Smooth muscle cell (in vitro differentiated cells): Measurements from ENCODE around the gene DENND6A. TPM values are rescaled to one million over a fixed set of nuclear protein-coding genes. Genes with fewer than 3 reads are reported as not detected.
A peak's percentile ranks its signal among the peaks of the same experiment; 100 is the strongest.

Experiments
- DNase-seq: peaks from one replicate; lab custom pipeline; 2025; ENCODE audit not compliant: unreplicated experiment; lab: John Stamatoyannopoulos, UW
- H2AFZ ChIP-seq: fragments of 200-600 bp; sonication (generic); 2 replicates; pipeline ENCODE4 v1.6.0; 2016; ENCODE audit warnings: antibody characterized with exemption, low read depth, mild to moderate bottlenecking
- H3F3A ChIP-seq: fragments of 200-600 bp; sonication (generic); 2 replicates; pipeline ENCODE4 v1.6.0; 2017; ENCODE audit warnings: antibody characterized with exemption, low read depth
- H3K27ac ChIP-seq: fragments of 200-600 bp; sonication (generic); 2 replicates; pipeline ENCODE4 v1.5.1; 2016; ENCODE audit warnings: low read depth, mild to moderate bottlenecking
- H3K27me3 ChIP-seq: fragments of 200-600 bp; sonication (generic); 2 replicates; pipeline ENCODE4 v1.6.1; 2016; ENCODE audit warnings: low read depth, mild to moderate bottlenecking
- H3K36me3 ChIP-seq: fragments of 200-600 bp; sonication (generic); 2 replicates; pipeline ENCODE4 v1.5.1; 2016; ENCODE audit warnings: low read depth
- H3K4me1 ChIP-seq: fragments of 200-600 bp; sonication (generic); 2 replicates; pipeline ENCODE4 v1.5.1; 2016; ENCODE audit warnings: low read depth
- H3K4me2 ChIP-seq: fragments of 200-600 bp; sonication (generic); 2 replicates; pipeline ENCODE4 v1.6.0; 2016; ENCODE audit warnings: mild to moderate bottlenecking
- H3K4me3 ChIP-seq: fragments of 200-600 bp; sonication (generic); 2 replicates; pipeline ENCODE4 v1.5.1; 2016; ENCODE audit warnings: mild to moderate bottlenecking
- H3K79me2 ChIP-seq: fragments of 200-600 bp; sonication (generic); 2 replicates; pipeline ENCODE4 v1.6.0; 2016; ENCODE audit warnings: low read depth, mild to moderate bottlenecking
- H3K9ac ChIP-seq: fragments of 200-600 bp; sonication (generic); 2 replicates; pipeline ENCODE4 v1.6.0; 2016; ENCODE audit warnings: low read depth
- H3K9me3 ChIP-seq: fragments of 200-600 bp; sonication (generic); replicated peaks from 2 replicates; pipeline ENCODE4 v1.5.1; 2016; ENCODE audit warnings: low read depth
- H4K20me1 ChIP-seq: fragments of 200-600 bp; sonication (generic); 2 replicates; pipeline ENCODE4 v1.6.0; 2016; ENCODE audit warnings: low read depth
- CTCF ChIP-seq: fragments of 200-600 bp; sonication (generic); IDR thresholded peaks from 2 replicates; pipeline ENCODE4 v1.5.1; 2017; ENCODE audit warnings: borderline replicate concordance, mild to moderate bottlenecking, antibody characterized with exemption; ENCODE audit not compliant: insufficient read depth, poor library complexity, severe bottlenecking
- WGBS: methylation state at CpG from one replicate; pipeline ENCODE4 v1.1.7; 2016; ENCODE audit warnings: low lambda C conversion rate; 5-methylcytosine and 5-hydroxymethylcytosine counted together
- polyA plus RNA-seq: library from polyadenylated mRNA; unstranded; fragments of >200 nt; fragmentation: Nextera tagmentation; extraction: Ambion mirVana; gene quantifications from 2 replicates; pipeline ENCODE4 v1.2.1, GENCODE V29; 2016
- total RNA-seq: library from RNA; depleted of rRNA; stranded (reverse); fragments of >200 nt; gene quantifications from 2 replicates; pipeline ENCODE4 v1.2.3, GENCODE V29; 2014

DENND6A gene, protein sequence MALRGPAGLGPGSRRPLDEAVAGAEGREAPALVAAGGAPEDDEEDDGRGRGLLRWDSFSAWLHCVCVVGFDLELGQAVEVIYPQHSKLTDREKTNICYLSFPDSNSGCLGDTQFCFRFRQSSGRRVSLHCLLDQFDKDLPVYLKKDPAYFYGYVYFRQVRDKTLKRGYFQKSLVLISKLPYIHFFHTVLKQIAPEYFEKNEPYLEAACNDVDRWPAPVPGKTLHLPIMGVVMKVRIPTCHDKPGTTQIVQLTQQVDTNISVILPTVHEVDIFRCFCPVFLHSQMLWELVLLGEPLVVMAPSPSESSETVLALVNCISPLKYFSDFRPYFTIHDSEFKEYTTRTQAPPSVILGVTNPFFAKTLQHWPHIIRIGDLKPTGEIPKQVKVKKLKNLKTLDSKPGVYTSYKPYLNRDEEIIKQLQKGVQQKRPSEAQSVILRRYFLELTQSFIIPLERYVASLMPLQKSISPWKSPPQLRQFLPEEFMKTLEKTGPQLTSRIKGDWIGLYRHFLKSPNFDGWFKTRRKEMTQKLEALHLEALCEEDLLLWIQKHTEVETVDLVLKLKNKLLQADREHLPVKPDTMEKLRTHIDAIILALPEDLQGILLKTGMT
- total RNA-seq: 27.1 and 27.4 TPM in 2 replicates
- 5.2 and 8.4 TPM in 2 replicates for polyA plus RNA-seq

- Histone ChIP-seq H3K79me2 (peaks cover 43% of the 10 kb centered on the region), H3K4me2 (peak within 1 kb of the TSS; percentile 83), H3K4me3 (peak within 1 kb of the TSS; percentile 61), H3K27ac (peak within 1 kb of the TSS; percentile 64), H3K4me1 (peaks cover 13% of the 10 kb centered on the region), H3K27me3 (no peaks in the 10 kb centered on the region), H2AFZ (peak within 1 kb of the TSS; percentile 67), H3K9me3 (no peaks in the 10 kb centered on the region), H4K20me1 (peaks cover 42% of the 10 kb centered on the region), H3K36me3 (no peaks in the 10 kb centered on the region), H3F3A (no peaks in the 10 kb centered on the region), H3K9ac (peak within 1 kb of the TSS; percentile 60)
- DNase-seq: peak; percentile 85
- no peak for TF ChIP-seq CTCF
- under 1% methylated on average over 54 of the region's 71 CpGs for WGBS
Measured at GRCh38 chr3:57692396-57693147, at the start of gene DENND6A. TSS of gene DENND6A (minus strand) at chr3:57693077. CDS start at chr3:57693018, 59 bp downstream.

DNA sequence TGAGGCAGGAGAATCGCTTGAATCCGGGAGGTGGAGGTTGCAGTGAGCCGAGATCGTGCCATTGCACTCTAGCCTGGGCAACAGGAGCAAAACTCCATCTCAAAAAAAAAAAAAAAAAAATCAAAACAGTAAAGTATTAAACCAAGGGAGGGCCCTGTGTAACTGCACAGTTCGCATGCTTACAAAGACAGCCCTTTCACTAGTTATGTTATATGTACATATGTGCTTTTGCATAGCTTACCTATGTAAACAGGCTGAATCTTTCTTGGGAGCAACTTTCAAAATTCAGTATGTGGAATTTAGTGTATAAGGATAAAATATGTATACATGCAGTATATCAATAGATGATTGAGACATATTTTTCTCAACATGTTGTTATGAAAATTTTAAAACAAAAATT is 47.1 kb upstream of the DENND6A start:
- Histone ChIP-seq H3K4me3 (no peak overlapping the region), H4K20me1 (no peaks in the 10 kb centered on the region), H3K36me3 (no peaks in the 10 kb centered on the region), H3K4me1 (no peaks in the 10 kb centered on the region), H3K9ac (no peak overlapping the region), H3K9me3 (no peaks in the 10 kb centered on the region), H3K27ac (no peak overlapping the region), H3K4me2 (no peak overlapping the region), H3K79me2 (no peaks in the 10 kb centered on the region), H3F3A (no peaks in the 10 kb centered on the region), H2AFZ (no peak overlapping the region), H3K27me3 (no peaks in the 10 kb centered on the region)
- WGBS: 94% methylated on average over 4 of the region's 5 CpGs
- TF ChIP-seq CTCF: no peak
- DNase-seq: no peak

DNA sequence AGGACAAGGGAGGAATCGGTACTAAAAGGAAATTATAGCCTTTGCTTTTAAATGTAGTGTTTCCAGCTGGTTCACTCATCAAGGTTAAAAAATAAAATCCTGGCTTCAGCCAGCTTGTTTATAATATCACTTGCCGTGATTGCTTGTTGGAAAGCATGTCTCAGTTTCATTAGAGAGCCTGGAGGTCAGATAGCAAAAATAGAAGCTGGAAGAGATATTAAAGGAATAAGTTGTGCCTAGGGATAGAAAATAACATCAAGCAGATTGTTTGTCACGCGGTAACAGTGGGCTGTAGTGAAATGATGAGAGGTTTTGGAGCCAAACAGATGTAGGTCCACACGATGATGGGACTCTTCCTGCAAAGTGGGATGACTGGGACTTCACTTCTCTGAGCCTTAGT is 45.5 kb upstream of the DENND6A start:
- no peak overlapping the region for H2AFZ ChIP-seq
- no peak overlapping the region for H3K4me3 ChIP-seq

More for the DNA sequence above, 45.5 kb upstream of the DENND6A start:
- Histone ChIP-seq H3K9me3 (no peaks in the 10 kb centered on the region), H4K20me1 (no peaks in the 10 kb centered on the region), H3K4me1 (no peaks in the 10 kb centered on the region), H3K9ac (no peak overlapping the region), H3K4me2 (no peak overlapping the region), H3K27me3 (no peaks in the 10 kb centered on the region), H3K36me3 (no peaks in the 10 kb centered on the region), H3F3A (no peaks in the 10 kb centered on the region), H3K79me2 (no peaks in the 10 kb centered on the region), H3K27ac (no peak overlapping the region)
- 88% methylated on average over 5 of the region's 5 CpGs for whole genome bisulfite sequencing
- TF ChIP-seq CTCF: no peak
- no peak for DNase-seq
